Cardiac muscle cell (in vitro differentiated cells and primary cell): ENCODE results near the gene ZNF705A. TPM values are rescaled to one million over a fixed set of nuclear protein-coding genes. Genes with fewer than 3 reads are reported as not detected.
"Not testable (repeated sequence)": the region's sequence is repeated elsewhere in the genome, so short reads cannot be mapped to it uniquely, and the experiment has no call there.

Experiments used
- DNase-seq, 2 donors: peaks; one replicate each; pipeline versions ENCODE4 v3.0.0 to v3.0.0-alpha.2; 2010 to 2017; ENCODE audit warnings: low read depth in 1 of 2, low spot score in 1 of 2
- H3K27ac ChIP-seq: fragments of 200-600 bp; sonication (generic); 2 replicates; pipeline ENCODE4 v1.5.1; 2016
- H3K27me3 ChIP-seq: fragments of 200-600 bp; sonication (generic); 2 replicates; pipeline ENCODE4 v1.6.0; 2016; ENCODE audit warnings: control low read depth
- H3K36me3 ChIP-seq: fragments of 200-600 bp; sonication (generic); 2 replicates; pipeline ENCODE4 v1.5.1; 2016; ENCODE audit warnings: control low read depth
- H3K4me1 ChIP-seq: fragments of 200-600 bp; sonication (generic); 2 replicates; pipeline ENCODE4 v1.8.1; 2017; ENCODE audit warnings: low read depth, mild to moderate bottlenecking, mixed run types
- H3K4me3 ChIP-seq: fragments of 200-600 bp; sonication (generic); 2 replicates; pipeline ENCODE4 v1.5.1; 2016; ENCODE audit warnings: mild to moderate bottlenecking
- H3K9me3 ChIP-seq: fragments of 200-600 bp; sonication (generic); 2 replicates; pipeline ENCODE4 v1.5.1; 2017; ENCODE audit warnings: low read depth, mild to moderate bottlenecking, control low read depth
- CTCF ChIP-seq: IDR thresholded peaks from 2 replicates; pipeline ENCODE4 v1.5.1; 2012; ENCODE audit warnings: low read depth, mild to moderate bottlenecking, low read length
- polyA plus RNA-seq: library from polyadenylated mRNA; unstranded; fragments of >200 nt; fragmentation: Nextera tagmentation; extraction: Ambion mirVana; gene quantifications from 2 replicates; pipeline ENCODE4 v1.2.1, GENCODE V29; 2016
- total RNA-seq: library from RNA; depleted of rRNA; stranded (reverse); fragments of >200 nt; gene quantifications from 2 replicates; pipeline ENCODE4 v1.2.3, GENCODE V29; 2016

Gene ZNF705A
- not detected in 2 replicates for total RNA-seq
- polyA plus RNA-seq, result not detected in 2 replicates

GRCh38 chr12:8156845-8157244, at the start of gene ZNF705A:
ZNF705A (plus strand) TSS chr12:8157015; CDS start chr12:8172626, 15,611 bp downstream.
- no peak within 1 kb of the TSS for H3K27ac ChIP-seq
- no peaks in the 10 kb centered on the region for H3K9me3 ChIP-seq
- H3K4me3 ChIP-seq, result no peak within 1 kb of the TSS
- H3K36me3 ChIP-seq, result no peaks in the 10 kb centered on the region
- no peaks in the 10 kb centered on the region for H3K27me3 ChIP-seq
- H3K4me1 ChIP-seq, result no peaks in the 10 kb centered on the region
- TF ChIP-seq CTCF, result no peak
- DNase-seq, result peak in 1 of 2 donors; percentile 63

GRCh38 chr12:8108808-8109398, 47.9 kb upstream of the ZNF705A start:
- H3K9me3 ChIP-seq, result no peaks in the 10 kb centered on the region
- no peaks in the 10 kb centered on the region for H3K4me1 ChIP-seq
- no peak overlapping the region for H3K4me3 ChIP-seq
- no peak overlapping the region for H3K27ac ChIP-seq
- H3K27me3 ChIP-seq, result no peaks in the 10 kb centered on the region
- TF ChIP-seq CTCF, result peak; percentile 97
- H3K36me3 ChIP-seq, result no peaks in the 10 kb centered on the region
- peak; percentile 82 to 83 for DNase-seq

- not testable (repeated sequence) for H3K27ac ChIP-seq, DNase-seq, H3K36me3 ChIP-seq, H3K4me3 ChIP-seq, H3K27me3 ChIP-seq, H3K4me1 ChIP-seq, H3K9me3 ChIP-seq
These were observed 43.7 kb upstream of the ZNF705A start for GRCh38 chr12:8113117-8113516.

- no peak for TF ChIP-seq CTCF
- DNase-seq, result no peak
- Histone ChIP-seq H3K4me3 (no peak overlapping the region), H3K36me3 (no peaks in the 10 kb centered on the region), H3K27me3 (no peaks in the 10 kb centered on the region), H3K4me1 (no peaks in the 10 kb centered on the region), H3K9me3 (no peaks in the 10 kb centered on the region), H3K27ac (no peak overlapping the region)
These were observed 36.6 kb upstream of the ZNF705A start for GRCh38 chr12:8120072-8120713.

- Histone ChIP-seq H3K4me1 (no peaks in the 10 kb centered on the region), H3K4me3 (no peak within 1 kb of the TSS), H3K36me3 (no peaks in the 10 kb centered on the region), H3K27ac (no peak within 1 kb of the TSS), H3K27me3 (no peaks in the 10 kb centered on the region), H3K9me3 (no peaks in the 10 kb centered on the region)
- DNase-seq, result no peak
- TF ChIP-seq CTCF, result no peak
These were observed 33.5 kb upstream of the ZNF705A start, which contains the start of gene CLEC4A for GRCh38 chr12:8123124-8123912. CLEC4A (plus strand) TSS chr12:8123617; CDS start chr12:8123879, 262 bp downstream.

GRCh38 chr12:8127138-8127537, 29.7 kb upstream of the ZNF705A start:
- no peak for TF ChIP-seq CTCF

GRCh38 chr12:8133636-8134397, 23.0 kb upstream of the ZNF705A start:
- not testable (repeated sequence) for DNase-seq

More at GRCh38 chr12:8127138-8127537, 29.7 kb upstream of the ZNF705A start:
- Histone ChIP-seq H3K9me3 (no peaks in the 10 kb centered on the region), H3K27ac (no peak overlapping the region), H3K4me1 (no peaks in the 10 kb centered on the region), H3K36me3 (no peaks in the 10 kb centered on the region), H3K27me3 (no peaks in the 10 kb centered on the region), H3K4me3 (no peak overlapping the region)
- peak in 1 of 2 donors; percentile 4 for DNase-seq

GRCh38 chr12:8134398-8134930, 22.4 kb upstream of the ZNF705A start:
- H3K27me3 ChIP-seq, H3K4me1 ChIP-seq: not testable (repeated sequence)

More at GRCh38 chr12:8133636-8134397, 23.0 kb upstream of the ZNF705A start:
- H3K27me3 ChIP-seq, H3K9me3 ChIP-seq, H3K27ac ChIP-seq, H3K4me1 ChIP-seq, H3K4me3 ChIP-seq, H3K36me3 ChIP-seq: not testable (repeated sequence)

More at GRCh38 chr12:8134398-8134930, 22.4 kb upstream of the ZNF705A start:
- not testable (repeated sequence) for H3K27ac ChIP-seq, H3K36me3 ChIP-seq, DNase-seq, H3K9me3 ChIP-seq, H3K4me3 ChIP-seq
